Measurements from ENCODE around the gene PIBF1. TPM values are rescaled to one million over a fixed set of nuclear protein-coding genes. Genes with fewer than 3 reads are reported as not detected.

The PIBF1 gene
- total RNA-seq, 4 donors from 2014 or later: 11.4 to 21.1 (median 13.5) TPM

- DNase-seq (ENCODE audit: low spot score in 2 of 2): no peak
- WGBS, 2 donors: 80 to 82% methylated on average over 4 of the region's 4 CpGs
- TF ChIP-seq, protein P1, sequence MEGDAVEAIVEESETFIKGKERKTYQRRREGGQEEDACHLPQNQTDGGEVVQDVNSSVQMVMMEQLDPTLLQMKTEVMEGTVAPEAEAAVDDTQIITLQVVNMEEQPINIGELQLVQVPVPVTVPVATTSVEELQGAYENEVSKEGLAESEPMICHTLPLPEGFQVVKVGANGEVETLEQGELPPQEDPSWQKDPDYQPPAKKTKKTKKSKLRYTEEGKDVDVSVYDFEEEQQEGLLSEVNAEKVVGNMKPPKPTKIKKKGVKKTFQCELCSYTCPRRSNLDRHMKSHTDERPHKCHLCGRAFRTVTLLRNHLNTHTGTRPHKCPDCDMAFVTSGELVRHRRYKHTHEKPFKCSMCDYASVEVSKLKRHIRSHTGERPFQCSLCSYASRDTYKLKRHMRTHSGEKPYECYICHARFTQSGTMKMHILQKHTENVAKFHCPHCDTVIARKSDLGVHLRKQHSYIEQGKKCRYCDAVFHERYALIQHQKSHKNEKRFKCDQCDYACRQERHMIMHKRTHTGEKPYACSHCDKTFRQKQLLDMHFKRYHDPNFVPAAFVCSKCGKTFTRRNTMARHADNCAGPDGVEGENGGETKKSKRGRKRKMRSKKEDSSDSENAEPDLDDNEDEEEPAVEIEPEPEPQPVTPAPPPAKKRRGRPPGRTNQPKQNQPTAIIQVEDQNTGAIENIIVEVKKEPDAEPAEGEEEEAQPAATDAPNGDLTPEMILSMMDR (IDR thresholded peaks at IDR 0.05): no peak
- H3K4me3 ChIP-seq (ENCODE audit: low read depth, poor library complexity, severe bottlenecking): no peak overlapping the region
- intact Hi-C loops (cut with DNase I; ENCODE audit: low total_unique reads): no loop called here
Measured at GRCh38 chr13:73000027-73000674, 218.2 kb downstream of the PIBF1 start.

DNA sequence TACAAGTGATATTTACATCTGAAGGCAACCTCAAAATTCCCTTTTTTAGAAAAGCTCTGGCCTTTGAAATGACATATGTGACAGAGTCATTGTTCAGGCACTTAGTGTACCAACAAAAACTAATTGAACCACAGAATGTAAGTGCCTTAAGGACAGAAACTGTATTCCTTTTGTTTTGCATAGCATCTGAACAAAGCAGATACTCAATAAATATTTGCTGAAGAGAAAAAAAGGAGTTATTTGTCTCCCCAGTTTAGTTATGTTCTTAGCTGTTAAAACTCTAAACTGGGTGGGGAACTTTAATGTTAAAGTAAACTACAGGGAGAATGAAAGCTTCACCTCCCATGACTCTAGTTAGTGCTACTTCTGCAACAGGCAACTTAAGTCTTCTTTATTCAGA lies 220.0 kb downstream of the PIBF1 start:
- no peak for DNase-seq (ENCODE audit: low spot score in 2 of 2)
- H3K4me3 ChIP-seq (ENCODE audit: low read depth, poor library complexity, severe bottlenecking): no peak overlapping the region
- intact Hi-C loops (cut with DNase I; ENCODE audit: low total_unique reads): no loop called here

GRCh38 chr13:73011751-73012150 lies 229.8 kb downstream of the PIBF1 start:
- intact Hi-C loops (cut with DNase I; ENCODE audit: low total_unique reads): no loop called here
- no peak for TF ChIP-seq POLR2A (IDR thresholded peaks at IDR 0.05)
- TF ChIP-seq, protein P1 (IDR thresholded peaks at IDR 0.05): no peak
- no peak for DNase-seq (ENCODE audit: low spot score in 2 of 2)
- no peak overlapping the region for H3K4me3 ChIP-seq (ENCODE audit: low read depth, poor library complexity, severe bottlenecking)
- WGBS, 2 donors: 88 to 95% methylated on average over 5 of the region's 5 CpGs

More for the DNA sequence above, 220.0 kb downstream of the PIBF1 start:
- TF ChIP-seq POLR2A (IDR thresholded peaks at IDR 0.05): no peak
- TF ChIP-seq, protein P1 (IDR thresholded peaks at IDR 0.05): no peak

DNA sequence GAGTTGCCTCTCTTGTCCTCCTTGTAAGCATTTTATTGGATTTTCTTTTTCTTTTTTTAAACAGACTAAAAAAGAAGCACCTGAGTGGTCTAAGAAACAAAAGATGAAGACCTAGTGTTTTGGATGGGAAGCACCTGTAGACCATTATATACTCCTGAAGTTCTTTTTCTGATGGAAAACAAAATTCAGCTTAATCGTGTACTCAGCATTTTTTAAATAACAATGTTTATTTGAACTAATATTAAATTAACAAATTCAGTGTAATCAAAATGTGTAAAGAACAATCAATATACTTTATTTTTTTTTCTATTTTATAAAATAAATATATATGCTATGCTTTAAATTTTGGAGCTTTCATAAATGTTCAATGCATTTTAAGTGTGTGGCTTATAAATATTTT lies 233.9 kb downstream of the PIBF1 start:
- H3K4me3 ChIP-seq (ENCODE audit: low read depth, poor library complexity, severe bottlenecking): no peak overlapping the region
- no peak for DNase-seq (ENCODE audit: low spot score in 2 of 2)
- 91 to 95% methylated on average over 1 of the region's 1 CpG for WGBS, 2 donors
- intact Hi-C loops (cut with DNase I; ENCODE audit: low total_unique reads): no loop called here
- TF ChIP-seq, protein P1 (IDR thresholded peaks at IDR 0.05): no peak
- no peak for TF ChIP-seq POLR2A (IDR thresholded peaks at IDR 0.05)

DNA sequence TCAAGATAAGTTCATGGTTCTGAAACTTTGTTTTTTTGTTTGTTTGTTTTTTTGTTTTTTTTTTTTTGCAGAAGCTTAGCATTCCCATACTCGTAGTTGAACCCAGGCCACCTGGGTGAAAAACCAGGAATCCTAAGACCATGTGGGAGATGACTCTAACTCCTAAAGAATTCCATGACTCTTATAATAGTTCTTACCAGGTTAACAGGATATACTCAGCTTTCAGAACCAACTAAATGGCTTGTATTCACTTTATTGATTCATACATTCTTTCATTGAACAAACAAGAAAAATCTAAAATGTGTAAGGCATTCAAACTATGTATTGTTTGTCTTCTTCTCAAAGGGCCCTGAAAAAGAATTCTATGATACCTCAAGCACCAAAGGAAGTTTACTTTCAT lies 236.4 kb downstream of the PIBF1 start:
- WGBS, 2 donors: 71 to 88% methylated on average over 1 of the region's 1 CpG
- intact Hi-C loops (cut with DNase I; ENCODE audit: low total_unique reads): no loop called here
- DNase-seq (ENCODE audit: low spot score in 2 of 2): no peak
- no peak overlapping the region for H3K4me3 ChIP-seq (ENCODE audit: low read depth, poor library complexity, severe bottlenecking)
- TF ChIP-seq POLR2A (IDR thresholded peaks at IDR 0.05): no peak
- TF ChIP-seq, protein P1 (IDR thresholded peaks at IDR 0.05): no peak

Data from lower leg skin (tissue), 4 donors.